ENCODE measurements around the gene SEMA5A.

The SEMA5A gene

GRCh38 chr5:9399094-9399493, 146.8 kb downstream of the SEMA5A start:
- no peak for DNase-seq (ENCODE audit: low read depth in 2 of 2)

GRCh38 chr5:9398227-9398626, 147.6 kb downstream of the SEMA5A start:
- DNase-seq (ENCODE audit: low read depth in 2 of 2): no peak

GRCh38 chr5:9396285-9396770, 149.5 kb downstream of the SEMA5A start:
- DNase-seq (ENCODE audit: low read depth in 2 of 2): no peak

GRCh38 chr5:9395706-9396105, 150.2 kb downstream of the SEMA5A start:
- no peak for DNase-seq (ENCODE audit: low read depth in 2 of 2)

- DNase-seq (ENCODE audit: low read depth in 2 of 2): no peak
Measured at GRCh38 chr5:9394221-9394620, 151.7 kb downstream of the SEMA5A start.

GRCh38 chr5:9392625-9393024, 153.2 kb downstream of the SEMA5A start:
- DNase-seq (ENCODE audit: low read depth in 2 of 2): no peak

GRCh38 chr5:9391080-9391479, 154.8 kb downstream of the SEMA5A start:
- no peak for DNase-seq (ENCODE audit: low read depth in 2 of 2)

- DNase-seq (ENCODE audit: low read depth in 2 of 2): no peak
Measured at GRCh38 chr5:9390113-9390512, 155.8 kb downstream of the SEMA5A start.

- DNase-seq (ENCODE audit: low read depth in 2 of 2): no peak
Measured at GRCh38 chr5:9388941-9389674, 156.8 kb downstream of the SEMA5A start.

GRCh38 chr5:9387879-9388278, 158.0 kb downstream of the SEMA5A start:
- no peak for DNase-seq (ENCODE audit: low read depth in 2 of 2)

GRCh38 chr5:9386945-9387344, 158.9 kb downstream of the SEMA5A start:
- DNase-seq (ENCODE audit: low read depth in 2 of 2): no peak

- DNase-seq (ENCODE audit: low read depth in 2 of 2): no peak
Measured at GRCh38 chr5:9382522-9382921, 163.4 kb downstream of the SEMA5A start.

- DNase-seq (ENCODE audit: low read depth in 2 of 2): no peak
Measured at GRCh38 chr5:9381464-9381863, 164.4 kb downstream of the SEMA5A start.

GRCh38 chr5:9380109-9380508, 165.8 kb downstream of the SEMA5A start:
- DNase-seq (ENCODE audit: low read depth in 2 of 2): no peak

- no peak for DNase-seq (ENCODE audit: low read depth in 2 of 2)
Measured at GRCh38 chr5:9376363-9377117, 169.3 kb downstream of the SEMA5A start.

- no peak for DNase-seq (ENCODE audit: low read depth in 2 of 2)
Measured at GRCh38 chr5:9375756-9376155, 170.1 kb downstream of the SEMA5A start.

- DNase-seq (ENCODE audit: low read depth in 2 of 2): no peak
Measured at GRCh38 chr5:9374025-9374424, 171.8 kb downstream of the SEMA5A start.

- DNase-seq (ENCODE audit: low read depth in 2 of 2): no peak
Measured at GRCh38 chr5:9373571-9373970, 172.3 kb downstream of the SEMA5A start.

- no peak for DNase-seq (ENCODE audit: low read depth in 2 of 2)
Measured at GRCh38 chr5:9370256-9370655, 175.6 kb downstream of the SEMA5A start.

GRCh38 chr5:9365512-9365911, 180.4 kb downstream of the SEMA5A start:
- DNase-seq (ENCODE audit: low read depth in 2 of 2): no peak

GRCh38 chr5:9363449-9363848, 182.4 kb downstream of the SEMA5A start:
- DNase-seq (ENCODE audit: low read depth in 2 of 2): no peak

- DNase-seq (ENCODE audit: low read depth in 2 of 2): no peak
Measured at GRCh38 chr5:9363026-9363425, 182.8 kb downstream of the SEMA5A start.

GRCh38 chr5:9362600-9362999, 183.3 kb downstream of the SEMA5A start:
- DNase-seq (ENCODE audit: low read depth in 2 of 2): no peak
